ENCODE measurements around the gene USP31. TPM values are rescaled to one million over a fixed set of nuclear protein-coding genes. Genes with fewer than 3 reads are reported as not detected.

The USP31 gene
- total and polyA plus RNA-seq, 2 of the 13 experiments (the other 11 are each of a cell fraction or from before 2014, with no cell fraction given), result 22.5 to 23.3 TPM

DNA sequence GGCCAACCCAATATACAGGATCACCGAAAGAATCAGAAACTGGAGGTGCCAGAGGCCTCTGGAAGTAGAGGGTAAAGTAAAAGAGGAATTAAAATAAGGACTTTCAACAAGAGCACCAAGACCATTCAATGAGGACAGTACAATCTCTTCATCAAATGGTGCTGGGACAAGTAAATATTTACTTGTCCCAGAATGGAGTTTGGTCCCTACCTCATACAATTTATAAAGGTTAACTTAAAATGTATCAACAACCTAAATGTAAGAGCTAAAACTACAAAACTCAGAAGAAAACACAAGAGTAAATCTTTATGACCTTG lies 56.5 kb downstream of the USP31 start (continued):
- TF ChIP-seq PHF5A (CRISPR knock-in tag; IDR thresholded peaks at IDR 0.05; ENCODE audit: low read depth, unreplicated experiment) (peak; percentile 56), HES4 (CRISPR knock-in tag; IDR thresholded peaks at IDR 0.05; ENCODE audit: borderline replicate concordance) (no peak), ZNF549 (CRISPR knock-in tag; IDR thresholded peaks at IDR 0.05) (no peak), PPARG (CRISPR knock-in tag; conservative IDR thresholded peaks at IDR 0.05) (0 out of 2 replicates have a peak, but pooled peaks have one; percentile 44), ZNF274 (CRISPR knock-in tag; IDR thresholded peaks at IDR 0.05) (no peak), ZNF17 (CRISPR knock-in tag; IDR thresholded peaks at IDR 0.05) (no peak), ZNF607 (CRISPR knock-in tag; IDR thresholded peaks at IDR 0.05; ENCODE audit: borderline replicate concordance) (no peak), ZNF788 (CRISPR knock-in tag; IDR thresholded peaks at IDR 0.05; ENCODE audit: borderline replicate concordance) (no peak), FOXM1 (CRISPR knock-in tag; IDR thresholded peaks at IDR 0.05) (no peak), ZNF496 (CRISPR knock-in tag; IDR thresholded peaks at IDR 0.05; ENCODE audit: insufficient replicate concordance) (no peak), LCORL (IDR thresholded peaks at IDR 0.05) (no peak), LCORL (CRISPR knock-in tag; IDR thresholded peaks at IDR 0.05) (no peak; the same call in 1 of the 2 replicates), ATF1 (CRISPR knock-in tag; IDR thresholded peaks at IDR 0.05) (no peak), DNMT1 (CRISPR knock-in tag; IDR thresholded peaks at IDR 0.05) (no peak), HOXA9 (CRISPR knock-in tag; IDR thresholded peaks at IDR 0.05; ENCODE audit: borderline replicate concordance) (no peak), NCOR1 (IDR thresholded peaks at IDR 0.05; ENCODE audit: borderline replicate concordance, low read length) (peak; percentile 22; the same call in 1 of the 2 replicates), EED (CRISPR knock-in tag; IDR thresholded peaks at IDR 0.05) (no peak)
- TF ChIP-seq, protein P1, sequence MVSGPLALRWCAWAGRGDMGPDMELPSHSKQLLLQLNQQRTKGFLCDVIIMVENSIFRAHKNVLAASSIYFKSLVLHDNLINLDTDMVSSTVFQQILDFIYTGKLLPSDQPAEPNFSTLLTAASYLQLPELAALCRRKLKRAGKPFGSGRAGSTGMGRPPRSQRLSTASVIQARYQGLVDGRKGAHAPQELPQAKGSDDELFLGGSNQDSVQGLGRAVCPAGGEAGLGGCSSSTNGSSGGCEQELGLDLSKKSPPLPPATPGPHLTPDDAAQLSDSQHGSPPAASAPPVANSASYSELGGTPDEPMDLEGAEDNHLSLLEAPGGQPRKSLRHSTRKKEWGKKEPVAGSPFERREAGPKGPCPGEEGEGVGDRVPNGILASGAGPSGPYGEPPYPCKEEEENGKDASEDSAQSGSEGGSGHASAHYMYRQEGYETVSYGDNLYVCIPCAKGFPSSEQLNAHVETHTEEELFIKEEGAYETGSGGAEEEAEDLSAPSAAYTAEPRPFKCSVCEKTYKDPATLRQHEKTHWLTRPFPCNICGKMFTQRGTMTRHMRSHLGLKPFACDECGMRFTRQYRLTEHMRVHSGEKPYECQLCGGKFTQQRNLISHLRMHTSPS (CRISPR knock-in tag; IDR thresholded peaks at IDR 0.05; ENCODE audit: low read depth), result no peak
- TF ChIP-seq, protein P2, sequence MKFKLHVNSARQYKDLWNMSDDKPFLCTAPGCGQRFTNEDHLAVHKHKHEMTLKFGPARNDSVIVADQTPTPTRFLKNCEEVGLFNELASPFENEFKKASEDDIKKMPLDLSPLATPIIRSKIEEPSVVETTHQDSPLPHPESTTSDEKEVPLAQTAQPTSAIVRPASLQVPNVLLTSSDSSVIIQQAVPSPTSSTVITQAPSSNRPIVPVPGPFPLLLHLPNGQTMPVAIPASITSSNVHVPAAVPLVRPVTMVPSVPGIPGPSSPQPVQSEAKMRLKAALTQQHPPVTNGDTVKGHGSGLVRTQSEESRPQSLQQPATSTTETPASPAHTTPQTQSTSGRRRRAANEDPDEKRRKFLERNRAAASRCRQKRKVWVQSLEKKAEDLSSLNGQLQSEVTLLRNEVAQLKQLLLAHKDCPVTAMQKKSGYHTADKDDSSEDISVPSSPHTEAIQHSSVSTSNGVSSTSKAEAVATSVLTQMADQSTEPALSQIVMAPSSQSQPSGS (CRISPR knock-in tag; IDR thresholded peaks at IDR 0.05), result no peak
- TF ChIP-seq, protein P3, sequence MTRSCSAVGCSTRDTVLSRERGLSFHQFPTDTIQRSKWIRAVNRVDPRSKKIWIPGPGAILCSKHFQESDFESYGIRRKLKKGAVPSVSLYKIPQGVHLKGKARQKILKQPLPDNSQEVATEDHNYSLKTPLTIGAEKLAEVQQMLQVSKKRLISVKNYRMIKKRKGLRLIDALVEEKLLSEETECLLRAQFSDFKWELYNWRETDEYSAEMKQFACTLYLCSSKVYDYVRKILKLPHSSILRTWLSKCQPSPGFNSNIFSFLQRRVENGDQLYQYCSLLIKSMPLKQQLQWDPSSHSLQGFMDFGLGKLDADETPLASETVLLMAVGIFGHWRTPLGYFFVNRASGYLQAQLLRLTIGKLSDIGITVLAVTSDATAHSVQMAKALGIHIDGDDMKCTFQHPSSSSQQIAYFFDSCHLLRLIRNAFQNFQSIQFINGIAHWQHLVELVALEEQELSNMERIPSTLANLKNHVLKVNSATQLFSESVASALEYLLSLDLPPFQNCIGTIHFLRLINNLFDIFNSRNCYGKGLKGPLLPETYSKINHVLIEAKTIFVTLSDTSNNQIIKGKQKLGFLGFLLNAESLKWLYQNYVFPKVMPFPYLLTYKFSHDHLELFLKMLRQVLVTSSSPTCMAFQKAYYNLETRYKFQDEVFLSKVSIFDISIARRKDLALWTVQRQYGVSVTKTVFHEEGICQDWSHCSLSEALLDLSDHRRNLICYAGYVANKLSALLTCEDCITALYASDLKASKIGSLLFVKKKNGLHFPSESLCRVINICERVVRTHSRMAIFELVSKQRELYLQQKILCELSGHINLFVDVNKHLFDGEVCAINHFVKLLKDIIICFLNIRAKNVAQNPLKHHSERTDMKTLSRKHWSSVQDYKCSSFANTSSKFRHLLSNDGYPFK (CRISPR knock-in tag; IDR thresholded peaks at IDR 0.05; ENCODE audit: borderline replicate concordance), result no peak
- TF ChIP-seq, protein P4, sequence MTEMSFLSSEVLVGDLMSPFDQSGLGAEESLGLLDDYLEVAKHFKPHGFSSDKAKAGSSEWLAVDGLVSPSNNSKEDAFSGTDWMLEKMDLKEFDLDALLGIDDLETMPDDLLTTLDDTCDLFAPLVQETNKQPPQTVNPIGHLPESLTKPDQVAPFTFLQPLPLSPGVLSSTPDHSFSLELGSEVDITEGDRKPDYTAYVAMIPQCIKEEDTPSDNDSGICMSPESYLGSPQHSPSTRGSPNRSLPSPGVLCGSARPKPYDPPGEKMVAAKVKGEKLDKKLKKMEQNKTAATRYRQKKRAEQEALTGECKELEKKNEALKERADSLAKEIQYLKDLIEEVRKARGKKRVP (CRISPR knock-in tag; IDR thresholded peaks at IDR 0.05), result no peak
- TF ChIP-seq, protein P5, sequence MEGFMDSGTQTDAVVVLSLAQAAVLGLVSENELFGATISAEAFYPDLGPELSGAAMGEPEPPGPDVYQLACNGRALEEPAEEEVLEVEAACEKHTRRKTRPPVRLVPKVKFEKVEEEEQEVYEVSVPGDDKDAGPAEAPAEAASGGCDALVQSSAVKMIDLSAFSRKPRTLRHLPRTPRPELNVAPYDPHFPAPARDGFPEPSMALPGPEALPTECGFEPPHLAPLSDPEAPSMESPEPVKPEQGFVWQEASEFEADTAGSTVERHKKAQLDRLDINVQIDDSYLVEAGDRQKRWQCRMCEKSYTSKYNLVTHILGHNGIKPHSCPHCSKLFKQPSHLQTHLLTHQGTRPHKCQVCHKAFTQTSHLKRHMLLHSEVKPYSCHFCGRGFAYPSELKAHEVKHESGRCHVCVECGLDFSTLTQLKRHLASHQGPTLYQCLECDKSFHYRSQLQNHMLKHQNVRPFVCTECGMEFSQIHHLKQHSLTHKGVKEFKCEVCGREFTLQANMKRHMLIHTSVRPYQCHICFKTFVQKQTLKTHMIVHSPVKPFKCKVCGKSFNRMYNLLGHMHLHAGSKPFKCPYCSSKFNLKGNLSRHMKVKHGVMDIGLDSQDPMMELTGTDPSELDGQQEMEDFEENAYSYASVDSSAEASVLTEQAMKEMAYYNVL (CRISPR knock-in tag; IDR thresholded peaks at IDR 0.05; ENCODE audit: borderline replicate concordance), result no peak

Data from HepG2 (cell line).